Frontal cortex (tissue), 4 donors: Measurements from ENCODE around the gene FBXO30. TPM values are rescaled to one million over a fixed set of nuclear protein-coding genes. Genes with fewer than 3 reads are reported as not detected.

Source experiments
- DNase-seq, 2 donors: peaks; one replicate each; pipeline ENCODE4 v3.0.0; 2012; ENCODE audit warnings: low spot score in 2 of 2
- FAIRE-seq: peaks from 2 replicates; lab custom pipeline; 2012; peaks lifted over from hg19 to GRCh38; lab: Jason Lieb, UNC
- total RNA-seq: library from RNA; depleted of rRNA; stranded (reverse); fragments of >200 nt; gene quantifications from one replicate; pipeline ENCODE4 v1.2.3, GENCODE V29; 2014
- donor health status: control.
- donor health status: control.
- donor health status: control.

Gene FBXO30
- total RNA-seq, 1 donor from 2014 or later: 92.9 TPM

GRCh38 chr6:145761584-145761983 is 53.0 kb downstream of the FBXO30 start:
- FAIRE-seq: no peak

DNA sequence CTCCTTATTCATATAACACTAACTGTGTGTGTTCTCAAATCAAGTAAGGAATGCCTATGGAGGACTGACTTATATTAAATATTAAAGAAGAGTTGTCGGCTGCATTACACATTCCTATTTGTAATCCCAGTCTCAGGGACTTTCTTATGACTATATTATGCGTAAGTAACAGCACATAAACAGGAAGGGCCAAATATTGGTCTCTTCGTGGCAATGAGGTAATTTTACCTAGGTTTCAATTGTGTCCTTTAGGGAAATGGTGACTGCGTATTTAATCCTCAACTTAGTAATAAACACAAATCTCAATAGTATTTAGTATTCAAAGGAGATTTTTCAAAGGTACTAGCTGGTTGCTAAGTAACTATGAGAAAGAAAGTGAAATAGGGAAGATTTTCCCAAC is 56.5 kb downstream of the FBXO30 start:
- FAIRE-seq (no peak), DNase-seq (no peak)

More at GRCh38 chr6:145761584-145761983, 53.0 kb downstream of the FBXO30 start:
- DNase-seq: no peak

DNA sequence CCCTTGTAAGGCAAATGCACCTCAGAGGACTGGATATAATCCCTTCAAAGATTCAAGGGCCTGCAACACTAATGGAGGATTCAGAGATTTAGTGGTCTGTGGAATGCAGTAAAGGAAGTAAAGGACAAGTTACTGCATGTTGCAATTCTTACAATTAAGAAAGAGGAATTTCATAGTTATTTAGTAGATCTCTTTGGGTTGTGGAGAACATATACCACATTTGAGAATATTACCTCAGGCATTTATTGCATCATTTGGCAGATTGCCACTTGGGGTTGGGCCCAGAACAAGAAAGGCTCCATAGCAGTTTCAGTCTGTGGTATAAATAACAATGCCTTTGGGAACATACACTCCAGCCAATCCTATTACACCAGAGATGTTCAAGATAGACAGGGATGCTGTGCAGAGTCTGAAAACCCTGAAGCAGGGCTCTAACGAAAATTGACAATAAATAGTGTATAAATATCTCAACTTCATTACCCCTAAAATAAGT is 58.4 kb downstream of the FBXO30 start:
- FAIRE-seq (no peak), DNase-seq (no peak)

DNA sequence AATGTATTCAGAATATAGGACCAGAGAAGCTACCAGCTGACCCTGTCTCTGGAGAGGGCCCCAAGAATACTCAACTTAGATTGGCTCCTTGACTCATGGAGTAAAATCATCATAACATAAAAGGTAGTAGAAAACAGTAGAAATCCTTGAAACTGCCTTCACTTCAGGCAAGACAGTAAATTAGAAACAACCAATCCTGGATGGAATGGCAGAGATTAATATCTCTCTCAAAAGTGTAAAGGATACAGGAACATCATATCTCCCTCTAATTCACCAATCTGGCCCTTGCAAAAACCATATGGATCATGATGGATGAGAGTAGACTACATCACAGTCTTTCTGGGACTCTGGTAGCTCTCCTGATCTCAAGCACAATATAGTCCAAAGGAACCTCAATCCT is 58.9 kb downstream of the FBXO30 start:
- DNase-seq: no peak
- FAIRE-seq: no peak

- DNase-seq (no peak), FAIRE-seq (no peak)
Measured at GRCh38 chr6:145752638-145753037, 62.0 kb downstream of the FBXO30 start.

DNA sequence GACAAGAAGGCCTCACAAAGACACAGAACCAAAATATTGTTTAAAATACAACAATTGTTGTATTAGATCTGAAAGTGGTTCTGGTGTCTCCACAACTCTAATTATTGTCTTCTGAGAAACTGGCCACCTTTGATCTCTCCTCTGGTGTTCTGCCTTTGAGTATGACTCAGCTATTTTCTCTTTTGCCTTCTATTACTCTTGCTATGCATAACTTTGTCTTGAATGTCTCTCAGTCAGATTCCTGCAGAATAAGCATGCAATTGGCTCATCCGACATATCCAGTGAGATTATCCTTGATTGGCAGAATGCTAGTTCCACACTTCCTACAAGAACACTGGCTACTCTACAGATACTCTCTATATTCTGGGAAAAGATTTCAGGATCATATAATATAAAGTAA is 65.0 kb downstream of the FBXO30 start:
- no peak for FAIRE-seq
- no peak for DNase-seq

DNA sequence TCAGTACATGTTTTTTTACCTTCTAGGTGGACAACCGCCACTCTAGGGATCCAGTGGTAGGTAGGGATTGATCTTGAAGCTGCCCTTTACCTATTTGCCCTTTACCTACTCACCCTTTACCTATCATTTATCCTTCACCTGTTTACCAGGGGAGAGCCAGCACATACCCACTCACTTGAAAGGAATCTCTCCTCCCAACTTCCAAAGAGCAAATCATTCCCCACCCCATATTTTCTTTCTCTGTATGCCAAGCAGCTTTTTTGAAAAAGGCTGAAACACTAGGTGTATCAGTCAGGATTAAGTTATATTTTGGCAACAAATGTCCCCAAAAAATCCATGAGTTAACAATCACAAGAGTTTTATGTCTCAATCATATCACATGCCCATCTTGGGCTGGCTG is 68.7 kb downstream of the FBXO30 start:
- DNase-seq (no peak), FAIRE-seq (no peak)

GRCh38 chr6:145744619-145745018 is 70.0 kb downstream of the FBXO30 start:
- no peak for DNase-seq
- FAIRE-seq: no peak

Other genes with a start within 250 kb of the FBXO30 start
- 17.5 TPM for gene EPM2A, start 79.3 kb downstream of the FBXO30 start, total RNA-seq
- 95.0 TPM for gene SHPRH, start 149.6 kb upstream of the FBXO30 start, total RNA-seq
- 14.3 TPM for gene GRM1, start 214.3 kb upstream of the FBXO30 start, total RNA-seq